NCI-H146 (cell line): Measurements from ENCODE around the gene TRANK1.
"Not testable (repeated sequence)": the region's sequence is repeated elsewhere in the genome, so short reads cannot be mapped to it uniquely, and the experiment has no call there.

Experiments used
- DNase-seq: peaks from one replicate; lab custom pipeline; 2025; lab: John Stamatoyannopoulos, UW

The TRANK1 gene

GRCh38 chr3:36919439-36920160 lies 25.3 kb downstream of the TRANK1 start:
- DNase-seq = no peak

DNA sequence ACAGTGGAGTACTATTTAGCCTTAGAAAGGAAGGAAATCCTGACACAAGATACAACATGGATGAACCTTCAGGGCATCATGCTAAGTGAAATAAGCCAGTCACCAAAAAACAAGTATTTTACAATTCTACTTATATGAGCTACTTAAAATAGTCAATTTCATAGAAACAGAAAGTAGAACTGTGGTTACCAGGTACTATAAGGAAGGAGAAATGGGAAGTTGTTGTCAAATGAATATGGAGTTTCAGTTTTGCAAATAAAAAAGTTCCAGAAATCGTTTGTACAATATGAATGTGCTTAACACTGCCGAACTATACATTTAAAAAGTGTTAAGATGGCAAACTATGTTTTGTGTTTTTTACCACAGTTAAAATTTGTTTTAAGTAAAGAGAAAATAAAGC lies 26.8 kb downstream of the TRANK1 start:
- no peak for DNase-seq

- DNase-seq = no peak
Observed at GRCh38 chr3:36911990-36912804, 32.7 kb downstream of the TRANK1 start.

GRCh38 chr3:36909666-36910065 lies 35.2 kb downstream of the TRANK1 start:
- no peak for DNase-seq

DNA sequence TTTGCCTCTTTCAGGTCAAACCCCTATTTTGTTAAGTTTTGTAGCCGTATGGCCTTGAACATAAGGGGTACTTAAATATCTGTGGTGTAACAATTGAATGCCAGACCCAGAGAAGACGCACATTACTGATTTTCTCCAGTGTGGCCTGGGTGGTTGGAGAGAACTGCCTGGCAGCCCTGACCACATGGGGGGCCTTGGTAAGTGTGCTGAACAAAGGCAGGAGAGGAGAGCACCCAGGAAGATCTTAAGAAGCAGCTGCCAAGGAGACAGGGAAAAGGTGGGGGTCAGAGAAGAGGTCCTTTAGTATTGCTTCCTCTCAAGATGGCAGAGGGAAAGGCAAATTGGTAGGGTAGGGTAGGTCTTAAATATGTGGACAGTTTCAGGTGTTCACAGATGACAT lies 35.7 kb downstream of the TRANK1 start:
- DNase-seq = no peak

- DNase-seq = no peak
Observed at GRCh38 chr3:36908647-36909180, 36.1 kb downstream of the TRANK1 start.

- DNase-seq = peak; percentile 3
Observed at GRCh38 chr3:36907911-36908646, 36.8 kb downstream of the TRANK1 start.

DNA sequence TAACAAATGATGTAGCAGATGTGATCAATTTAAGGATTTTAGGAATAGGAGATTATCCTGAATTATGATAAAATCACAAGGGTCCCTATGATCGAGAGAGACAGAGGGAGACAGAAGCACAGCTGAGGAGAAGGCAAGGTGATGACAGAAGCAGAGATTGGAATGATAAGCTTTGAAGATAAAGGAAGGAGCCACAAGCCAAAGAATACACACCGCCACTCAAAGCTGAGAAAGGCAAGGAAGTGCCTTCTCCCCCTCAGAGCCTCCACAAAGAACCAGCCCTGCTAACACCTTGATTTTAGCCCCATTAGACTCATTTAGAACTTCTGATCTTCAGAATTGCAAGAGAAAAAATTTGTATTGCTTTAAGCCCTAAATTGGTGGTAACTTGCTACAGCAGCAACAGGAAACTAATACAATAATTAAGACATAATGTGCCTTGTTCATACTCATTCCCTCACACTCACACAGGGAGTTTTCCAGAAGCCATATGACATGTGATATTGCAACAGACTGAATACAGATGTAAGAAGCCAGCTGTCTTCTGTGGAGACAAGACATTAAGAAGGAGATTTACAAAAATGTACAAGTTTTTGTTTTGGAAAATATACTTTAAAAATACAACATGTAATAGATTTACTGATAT lies 38.2 kb downstream of the TRANK1 start:
- DNase-seq = no peak

- DNase-seq = no peak
Observed at GRCh38 chr3:36905545-36905944, 39.3 kb downstream of the TRANK1 start.

- peak; percentile 84 for DNase-seq
Observed at GRCh38 chr3:36904641-36905040, 40.2 kb downstream of the TRANK1 start.

DNA sequence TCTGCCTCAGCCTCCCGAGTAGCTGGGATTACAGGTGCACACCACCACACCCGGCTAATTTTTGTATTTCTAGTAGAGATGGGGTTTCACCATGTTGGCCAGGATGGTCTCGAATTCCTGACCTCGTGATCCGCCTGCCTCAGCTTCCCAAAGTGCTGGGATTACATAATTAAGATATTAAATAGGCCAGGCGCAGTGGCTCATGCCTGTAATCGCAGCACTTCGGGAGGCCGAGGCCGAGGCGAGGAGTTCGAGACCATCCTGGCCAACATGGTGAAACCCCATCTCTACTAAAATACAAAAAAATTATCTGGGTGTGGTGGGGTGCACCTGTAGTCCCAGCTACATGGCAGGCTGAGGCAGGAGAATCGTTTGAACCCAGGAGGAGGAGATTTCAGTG lies 40.8 kb downstream of the TRANK1 start:
- DNase-seq = not testable (repeated sequence)

DNA sequence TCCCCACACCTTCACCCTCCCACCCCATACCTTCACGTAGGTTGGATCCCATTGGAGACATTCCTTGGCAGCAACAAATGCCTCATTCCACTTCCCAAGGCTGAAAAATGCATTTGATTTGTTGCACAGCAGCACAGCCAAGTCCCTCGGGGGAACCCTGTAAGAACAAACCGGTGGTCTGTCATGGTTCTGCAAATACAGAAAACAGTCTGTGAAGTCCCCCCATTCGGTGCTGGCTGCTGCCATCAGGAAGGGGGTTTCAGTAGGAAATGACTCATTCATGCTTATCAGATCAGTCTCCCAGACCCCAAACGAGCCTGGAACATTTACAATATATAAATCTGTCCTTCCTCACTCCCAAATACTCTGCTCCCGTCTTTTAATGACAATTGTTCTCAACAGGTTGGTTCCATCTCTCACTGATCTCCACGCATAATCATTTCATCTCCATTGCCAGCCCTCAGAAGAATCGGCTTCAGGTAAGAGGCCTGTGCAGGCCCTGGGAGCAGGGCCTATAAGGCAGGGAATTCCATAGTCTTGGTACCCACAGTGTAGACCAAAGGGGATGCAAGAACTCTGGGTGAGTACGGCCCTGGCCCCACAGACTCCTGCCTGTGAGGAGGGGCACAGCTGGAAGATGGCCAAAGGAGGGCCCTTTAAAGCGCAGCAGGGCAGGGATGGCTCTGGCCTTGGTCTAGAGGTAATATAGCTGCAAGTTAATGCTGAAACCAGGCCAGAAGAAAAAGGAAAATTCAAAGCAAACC lies 41.6 kb downstream of the TRANK1 start:
- DNase-seq = no peak

DNA sequence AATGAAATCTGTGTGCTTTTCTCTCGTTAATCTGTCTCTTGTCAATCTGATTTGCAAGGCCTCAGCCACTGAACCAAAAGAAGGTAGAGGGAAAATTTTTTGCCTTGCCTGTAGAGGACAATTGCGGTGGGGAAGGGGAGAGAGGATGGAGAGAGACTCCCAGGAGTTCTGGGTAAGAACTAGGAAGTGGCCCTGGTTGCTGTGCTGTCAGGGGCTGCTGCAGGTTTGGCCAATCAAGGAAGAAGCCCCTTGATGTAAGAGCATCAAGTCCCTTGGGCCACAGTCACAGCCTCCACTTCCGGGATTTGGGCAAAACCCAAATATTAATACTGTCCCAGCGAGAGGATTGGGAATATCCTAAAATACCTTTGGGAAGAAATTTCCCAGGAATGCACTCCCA lies 43.3 kb downstream of the TRANK1 start:
- no peak for DNase-seq

GRCh38 chr3:36900474-36901443 lies 44.1 kb downstream of the TRANK1 start:
- no peak for DNase-seq

GRCh38 chr3:36895496-36896409 lies 49.1 kb downstream of the TRANK1 start:
- DNase-seq = no peak

GRCh38 chr3:36894914-36895313 lies 49.9 kb downstream of the TRANK1 start:
- DNase-seq = no peak

DNA sequence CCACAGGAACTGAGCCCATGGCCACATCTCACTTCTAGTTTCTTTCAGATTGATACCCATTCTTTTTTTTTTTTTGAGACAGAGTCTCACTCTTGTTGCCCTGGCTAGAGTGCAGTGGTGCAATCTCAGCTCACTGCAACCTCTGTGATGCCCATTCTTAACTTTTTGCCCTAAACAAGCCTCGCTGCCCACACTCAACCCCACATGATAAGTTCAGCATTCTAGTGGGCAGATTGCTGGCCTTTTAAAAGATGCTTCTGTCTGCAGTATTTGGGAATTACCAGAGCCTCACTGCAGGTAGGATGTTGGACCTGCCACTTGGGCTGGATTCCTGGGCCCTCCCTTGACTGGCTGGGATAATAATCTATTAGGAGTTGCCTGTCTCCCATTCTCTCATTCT lies 51.0 kb downstream of the TRANK1 start:
- no peak for DNase-seq

GRCh38 chr3:36893137-36893557 lies 51.7 kb downstream of the TRANK1 start:
- DNase-seq = no peak
